NT2/D1 (cell line): Measurements from ENCODE around the gene LASP1NB.

Source experiments
- SUZ12 ChIP-seq: IDR thresholded peaks from 2 replicates; pipeline ENCODE4 v1.6.1; 2011; ENCODE audit not compliant: insufficient read length, insufficient read depth; ENCODE audit errors: extremely low read depth
- YY1 ChIP-seq: IDR thresholded peaks from 2 replicates; pipeline ENCODE4 v1.6.1; 2011; ENCODE audit not compliant: insufficient read length, insufficient read depth
- ZNF274 ChIP-seq: IDR thresholded peaks from 2 replicates; pipeline ENCODE4 v1.6.1; 2011; ENCODE audit warnings: mild to moderate bottlenecking, low read depth, low read length

DNA sequence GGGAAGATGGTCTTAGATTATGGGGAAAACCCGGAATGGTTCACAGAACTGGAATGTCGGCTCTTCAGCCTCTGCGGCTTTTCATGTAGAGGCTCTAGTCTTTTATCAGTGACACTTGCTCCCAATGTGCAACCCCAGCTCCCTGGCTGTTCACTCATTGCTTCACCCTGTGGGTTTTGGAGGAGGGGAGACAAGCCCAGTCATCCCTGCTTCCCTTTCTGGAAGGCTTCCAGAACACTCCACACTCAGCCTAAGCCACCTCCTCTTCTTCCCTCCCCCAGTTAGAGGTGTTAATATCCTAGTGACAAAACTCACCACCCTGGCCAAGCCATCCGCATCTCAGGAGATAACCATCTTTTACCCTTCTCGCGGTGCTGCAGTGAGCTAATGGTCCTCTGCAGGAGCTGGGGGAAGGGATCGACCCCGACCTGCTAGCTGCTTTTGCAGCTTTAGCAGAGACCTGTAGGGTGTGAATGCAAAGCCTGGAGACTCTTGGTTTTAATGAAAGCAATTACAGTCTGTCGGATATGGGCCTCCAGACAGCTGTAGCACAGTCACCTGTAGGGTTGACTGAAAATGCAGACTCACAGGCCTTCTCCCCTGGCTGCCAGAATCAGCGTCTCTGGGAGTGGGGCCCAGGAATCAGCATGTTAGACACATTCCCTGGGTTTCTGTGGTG is 24.3 kb upstream of the LASP1NB start:
- TF ChIP-seq ZNF274 = no peak
- TF ChIP-seq YY1 = no peak
- TF ChIP-seq SUZ12 = no peak
